ENCODE measurements around the gene FCF1.

The FCF1 gene

DNA sequence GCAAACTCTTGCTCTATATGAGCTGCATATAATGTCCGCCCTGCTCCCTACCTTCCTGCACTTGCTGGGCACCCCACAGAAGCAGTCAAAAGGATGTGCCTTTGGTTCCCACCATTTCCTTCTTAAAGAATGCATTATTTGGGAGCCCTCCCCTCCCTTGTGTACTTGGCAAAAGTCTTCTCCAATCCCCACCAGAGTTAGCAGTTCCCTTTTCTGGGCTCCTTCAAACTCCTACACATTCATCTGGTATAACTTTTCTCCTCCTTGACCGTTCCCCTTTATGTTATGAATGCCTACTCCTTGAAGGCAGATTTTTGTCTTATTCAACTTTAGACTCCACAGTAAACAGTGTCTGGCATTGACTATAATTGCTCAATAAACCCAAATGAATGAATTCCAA lies 27.9 kb upstream of the FCF1 start:
- TF ChIP-seq, protein P1, sequence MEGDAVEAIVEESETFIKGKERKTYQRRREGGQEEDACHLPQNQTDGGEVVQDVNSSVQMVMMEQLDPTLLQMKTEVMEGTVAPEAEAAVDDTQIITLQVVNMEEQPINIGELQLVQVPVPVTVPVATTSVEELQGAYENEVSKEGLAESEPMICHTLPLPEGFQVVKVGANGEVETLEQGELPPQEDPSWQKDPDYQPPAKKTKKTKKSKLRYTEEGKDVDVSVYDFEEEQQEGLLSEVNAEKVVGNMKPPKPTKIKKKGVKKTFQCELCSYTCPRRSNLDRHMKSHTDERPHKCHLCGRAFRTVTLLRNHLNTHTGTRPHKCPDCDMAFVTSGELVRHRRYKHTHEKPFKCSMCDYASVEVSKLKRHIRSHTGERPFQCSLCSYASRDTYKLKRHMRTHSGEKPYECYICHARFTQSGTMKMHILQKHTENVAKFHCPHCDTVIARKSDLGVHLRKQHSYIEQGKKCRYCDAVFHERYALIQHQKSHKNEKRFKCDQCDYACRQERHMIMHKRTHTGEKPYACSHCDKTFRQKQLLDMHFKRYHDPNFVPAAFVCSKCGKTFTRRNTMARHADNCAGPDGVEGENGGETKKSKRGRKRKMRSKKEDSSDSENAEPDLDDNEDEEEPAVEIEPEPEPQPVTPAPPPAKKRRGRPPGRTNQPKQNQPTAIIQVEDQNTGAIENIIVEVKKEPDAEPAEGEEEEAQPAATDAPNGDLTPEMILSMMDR (IDR thresholded peaks at IDR 0.05; ENCODE audit: low read depth, low read length) = no peak

DNA sequence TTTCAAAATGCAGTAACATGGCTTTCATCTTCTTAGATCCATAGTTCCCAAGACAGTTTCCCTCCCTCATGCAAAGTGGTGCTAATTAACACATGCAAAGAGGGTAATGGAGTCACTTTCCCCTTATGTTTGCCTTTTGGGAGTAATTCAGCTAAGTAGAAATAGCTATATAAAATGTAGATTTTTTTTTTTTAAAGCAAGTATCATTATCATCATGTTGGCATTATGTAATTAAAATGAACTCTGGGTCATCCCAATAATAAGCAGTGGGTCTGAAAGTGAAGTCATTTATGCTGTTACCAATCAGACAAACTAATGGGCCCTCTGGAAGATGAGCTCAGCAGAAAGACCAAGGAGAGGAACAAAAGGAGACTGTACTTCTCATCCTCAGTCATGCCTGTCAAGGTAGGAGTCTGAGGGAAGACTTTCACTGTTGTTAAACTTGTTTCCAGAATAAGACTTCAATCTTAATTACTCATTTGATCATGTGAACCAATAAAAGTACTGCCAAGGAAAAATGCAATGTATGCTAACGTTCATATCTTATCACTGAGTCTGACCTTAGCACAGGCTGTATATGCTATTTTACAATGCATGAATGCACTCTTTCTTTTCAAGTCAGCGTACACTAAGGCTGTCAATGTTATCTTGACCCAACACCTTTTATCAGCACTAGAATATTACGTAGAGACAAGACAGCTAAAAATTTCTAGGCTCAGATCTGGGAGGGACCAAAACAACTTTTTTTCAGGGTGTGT lies 26.8 kb upstream of the FCF1 start:
- DNase-seq (ENCODE audit: extremely low read depth, low read depth) = no peak
- TF ChIP-seq, protein P1 (IDR thresholded peaks at IDR 0.05; ENCODE audit: low read depth, low read length) = no peak

More for the DNA sequence above, 27.9 kb upstream of the FCF1 start:
- no peak for DNase-seq (ENCODE audit: extremely low read depth, low read depth)

DNA sequence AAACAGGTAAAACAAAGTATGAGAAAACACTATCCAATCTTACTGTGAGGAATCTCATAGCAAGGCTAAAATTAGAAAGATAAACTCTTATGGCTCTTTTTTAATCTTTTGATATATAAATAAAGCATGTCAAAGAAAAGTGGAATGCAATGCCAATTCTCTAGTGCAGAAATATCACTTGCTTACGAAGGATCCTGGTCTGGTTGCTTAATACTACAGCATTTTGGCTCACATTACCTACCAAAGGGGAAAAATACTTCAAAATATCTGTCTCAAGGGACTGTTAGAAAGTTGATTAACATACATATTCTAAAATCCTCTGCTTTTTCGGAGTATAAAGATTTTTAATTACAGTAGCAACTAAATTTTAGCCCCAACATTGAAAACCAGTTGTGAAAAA lies 21.5 kb upstream of the FCF1 start:
- TF ChIP-seq, protein P1 (IDR thresholded peaks at IDR 0.05; ENCODE audit: low read depth, low read length) = no peak
- no peak for DNase-seq (ENCODE audit: extremely low read depth, low read depth)

DNA sequence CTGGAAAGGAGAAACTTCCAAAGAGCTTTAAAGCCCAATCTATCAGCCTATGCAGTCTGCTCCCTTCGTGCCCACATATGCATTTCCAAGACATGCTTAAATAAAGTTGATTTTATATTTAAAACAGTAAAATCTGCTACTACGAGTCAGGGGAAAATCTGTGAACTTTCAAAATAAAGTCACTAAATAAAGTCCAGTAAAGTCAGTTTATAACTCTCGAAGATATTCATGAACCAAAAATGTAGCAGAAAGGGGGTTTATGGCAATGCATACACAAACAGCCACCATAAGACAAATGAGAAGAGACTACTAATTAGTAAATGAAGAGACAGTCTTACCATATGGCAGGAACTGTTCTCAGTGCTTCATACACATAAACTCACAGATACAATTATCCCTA lies 19.8 kb upstream of the FCF1 start:
- TF ChIP-seq, protein P1 (IDR thresholded peaks at IDR 0.05; ENCODE audit: low read depth, low read length) = no peak
- DNase-seq (ENCODE audit: extremely low read depth, low read depth) = no peak

DNA sequence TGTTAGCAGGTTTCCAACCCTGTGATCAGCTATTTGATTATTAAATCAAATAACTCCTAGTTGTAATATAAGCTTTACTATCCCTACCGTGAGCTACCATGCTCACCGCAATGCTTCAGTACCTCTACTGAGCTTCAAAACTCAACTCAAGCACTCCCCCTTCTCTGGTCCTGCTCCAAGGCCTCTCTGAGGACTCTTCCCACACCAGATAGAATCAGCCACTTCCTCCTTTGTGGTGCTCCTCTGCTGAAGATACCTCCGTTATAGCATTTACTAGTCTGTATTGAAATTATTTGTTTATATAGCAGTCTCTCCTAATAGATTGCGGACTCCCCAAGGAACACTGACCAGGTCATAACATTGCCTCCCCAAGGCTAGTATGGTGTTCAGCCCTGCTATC lies 17.5 kb upstream of the FCF1 start:
- no peak for DNase-seq (ENCODE audit: extremely low read depth, low read depth)
- TF ChIP-seq, protein P1 (IDR thresholded peaks at IDR 0.05; ENCODE audit: low read depth, low read length) = no peak

DNA sequence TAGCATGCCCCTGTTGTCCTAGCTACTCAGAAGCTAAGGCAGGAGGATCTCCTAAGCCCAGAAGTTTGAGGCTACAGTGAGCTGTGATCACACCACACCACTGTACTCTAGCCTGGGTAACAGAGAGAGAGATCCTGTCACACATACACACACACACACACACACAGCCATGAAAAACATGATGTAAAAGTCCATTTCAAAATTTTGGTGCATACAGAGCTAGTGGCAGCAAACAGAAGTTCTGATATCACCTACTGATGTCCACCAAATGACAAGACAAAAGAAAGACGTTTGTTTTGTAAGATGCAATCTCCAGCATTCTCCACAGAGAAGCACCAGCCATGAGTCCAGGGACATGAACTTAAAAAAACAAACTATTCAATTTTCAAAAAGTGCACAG lies 15.9 kb upstream of the FCF1 start:
- TF ChIP-seq, protein P1 (IDR thresholded peaks at IDR 0.05; ENCODE audit: low read depth, low read length) = no peak
- no peak for DNase-seq (ENCODE audit: extremely low read depth, low read depth)

DNA sequence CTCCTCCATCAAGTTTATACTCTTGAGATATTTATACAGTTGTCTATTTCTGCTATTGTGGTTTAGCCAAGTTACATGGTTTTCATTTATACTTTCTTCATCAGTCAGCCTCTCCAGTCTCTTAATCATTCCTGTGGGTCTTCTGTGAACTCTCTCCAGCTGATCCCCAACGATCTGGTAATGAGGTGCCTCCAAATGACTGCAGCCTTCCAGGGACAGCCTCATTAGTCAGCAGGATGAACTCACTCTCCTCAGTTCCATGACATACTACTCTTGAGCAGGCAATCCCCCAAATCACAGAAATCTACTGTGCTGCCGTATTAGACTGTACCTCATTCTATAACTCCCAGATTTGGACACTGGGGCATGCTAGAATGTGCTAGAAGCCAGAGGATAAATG lies 15.4 kb upstream of the FCF1 start:
- TF ChIP-seq, protein P1 (IDR thresholded peaks at IDR 0.05; ENCODE audit: low read depth, low read length) = no peak
- peak; percentile 28 for DNase-seq (ENCODE audit: extremely low read depth, low read depth)

All from AG09319 (cell line).